HG02642 (cell line): ENCODE data around the gene ASF1A.

ENCODE experiments used
- ATAC-seq: cut with Tn5 transposase; IDR thresholded peaks from one replicate; pipeline ENCODE4 v1.9.1; 2021; ENCODE audit warnings: mild to moderate bottlenecking; ENCODE audit not compliant: unreplicated experiment, poor library complexity

Gene ASF1A

GRCh38 chr6:118908441-118908840 is 14.5 kb downstream of the ASF1A start:
- ATAC-seq = no peak

- ATAC-seq = no peak
These were observed 18.7 kb downstream of the ASF1A start for GRCh38 chr6:118912646-118913045.

GRCh38 chr6:118913161-118913560 is 19.2 kb downstream of the ASF1A start:
- no peak for ATAC-seq

GRCh38 chr6:118914598-118914997 is 20.6 kb downstream of the ASF1A start:
- ATAC-seq = no peak

GRCh38 chr6:118917546-118918328 is 23.8 kb downstream of the ASF1A start:
- no peak for ATAC-seq

GRCh38 chr6:118918329-118918725 is 24.4 kb downstream of the ASF1A start:
- ATAC-seq = no peak

GRCh38 chr6:118921084-118921483 is 27.1 kb downstream of the ASF1A start:
- no peak for ATAC-seq

- no peak for ATAC-seq
These were observed 29.1 kb downstream of the ASF1A start for GRCh38 chr6:118923035-118923434.

- no peak for ATAC-seq
These were observed 36.7 kb downstream of the ASF1A start for GRCh38 chr6:118930680-118931079.

- no peak for ATAC-seq
These were observed 37.5 kb downstream of the ASF1A start for GRCh38 chr6:118931436-118931835.

- ATAC-seq = no peak
These were observed 38.5 kb downstream of the ASF1A start for GRCh38 chr6:118932421-118932820.

- ATAC-seq = no peak
These were observed 40.0 kb downstream of the ASF1A start for GRCh38 chr6:118933855-118934460.

GRCh38 chr6:118934461-118935330 is 40.7 kb downstream of the ASF1A start, which contains the start of gene MCM9:
TSS of gene MCM9 (minus strand) at chr6:118935159. CDS start at chr6:118931723, 3,436 bp downstream.
- ATAC-seq = peak; percentile 96

- ATAC-seq = peak; percentile 7
These were observed 41.3 kb downstream of the ASF1A start for GRCh38 chr6:118935331-118935668.

- ATAC-seq = no peak
These were observed 42.2 kb downstream of the ASF1A start for GRCh38 chr6:118935978-118936703.

GRCh38 chr6:118939683-118940082 is 45.7 kb downstream of the ASF1A start:
- ATAC-seq = no peak

- ATAC-seq = no peak
These were observed 46.8 kb downstream of the ASF1A start for GRCh38 chr6:118940770-118941169.

- ATAC-seq = no peak
These were observed 51.3 kb downstream of the ASF1A start for GRCh38 chr6:118945217-118945616.

- ATAC-seq = no peak
These were observed 58.7 kb downstream of the ASF1A start for GRCh38 chr6:118952683-118953082.

GRCh38 chr6:118953391-118953790 is 59.4 kb downstream of the ASF1A start:
- no peak for ATAC-seq
